ENCODE results near the gene KCNMA1. TPM values are rescaled to one million over a fixed set of nuclear protein-coding genes. Genes with fewer than 3 reads are reported as not detected.

The KCNMA1 gene
- total RNA-seq, 1 donor from 2014 or later = 94.3 TPM

- TF ChIP-seq POLR2A (IDR thresholded peaks at IDR 0.05) = no peak
- DNase-seq (ENCODE audit: extremely low spot score in 2 of 2) = no peak
- Histone ChIP-seq H3K4me1 (no peaks in the 10 kb centered on the region), H3K27me3 (no peaks in the 10 kb centered on the region), H3K27ac (no peak overlapping the region), H3K9me3 (no peaks in the 10 kb centered on the region), H3K36me3 (no peaks in the 10 kb centered on the region), H3K4me3 (no peak overlapping the region)
- intact Hi-C loops (cut with DNase I) = no loop called here
Observed at GRCh38 chr10:77186936-77187335, 450.7 kb downstream of the KCNMA1 start.

GRCh38 chr10:77185696-77186095 lies 451.9 kb downstream of the KCNMA1 start:
- Histone ChIP-seq H3K27ac (no peak overlapping the region), H3K4me3 (no peak overlapping the region), H3K27me3 (no peaks in the 10 kb centered on the region), H3K36me3 (no peaks in the 10 kb centered on the region), H3K9me3 (no peaks in the 10 kb centered on the region), H3K4me1 (no peaks in the 10 kb centered on the region)
- TF ChIP-seq CTCF (IDR thresholded peaks at IDR 0.05) (no peak), POLR2AphosphoS5 (IDR thresholded peaks at IDR 0.05; ENCODE audit: insufficient read depth in 1 of 2, low read depth in 1 of 2) (no peak), POLR2A (IDR thresholded peaks at IDR 0.05) (no peak)
- no peak for DNase-seq (ENCODE audit: extremely low spot score in 2 of 2)
- intact Hi-C loops (cut with DNase I) = no loop called here

GRCh38 chr10:77182803-77183202 lies 454.8 kb downstream of the KCNMA1 start:
- DNase-seq (ENCODE audit: extremely low spot score in 2 of 2) = no peak
- Histone ChIP-seq H3K9me3 (no peaks in the 10 kb centered on the region), H3K36me3 (no peaks in the 10 kb centered on the region), H3K27ac (no peak overlapping the region), H3K4me3 (no peak overlapping the region), H3K4me1 (peaks cover 8% of the 10 kb centered on the region), H3K27me3 (no peaks in the 10 kb centered on the region)
- TF ChIP-seq POLR2AphosphoS5 (IDR thresholded peaks at IDR 0.05; ENCODE audit: insufficient read depth in 1 of 2, low read depth in 1 of 2) = no peak
- TF ChIP-seq CTCF (IDR thresholded peaks at IDR 0.05) = no peak
- TF ChIP-seq POLR2A (IDR thresholded peaks at IDR 0.05) = no peak
- intact Hi-C loops (cut with DNase I) = no loop called here

GRCh38 chr10:77180794-77181193 lies 456.8 kb downstream of the KCNMA1 start:
- no peak for DNase-seq (ENCODE audit: extremely low spot score in 2 of 2)
- H3K27me3 ChIP-seq = no peaks in the 10 kb centered on the region
- H3K4me1 ChIP-seq = peaks cover 8% of the 10 kb centered on the region
- no peaks in the 10 kb centered on the region for H3K36me3 ChIP-seq
- no peak overlapping the region for H3K4me3 ChIP-seq
- TF ChIP-seq CTCF (IDR thresholded peaks at IDR 0.05) (no peak), POLR2A (IDR thresholded peaks at IDR 0.05) (no peak), POLR2AphosphoS5 (IDR thresholded peaks at IDR 0.05; ENCODE audit: insufficient read depth in 1 of 2, low read depth in 1 of 2) (no peak)
- H3K27ac ChIP-seq = no peak overlapping the region
- H3K9me3 ChIP-seq = no peaks in the 10 kb centered on the region
- intact Hi-C loops (cut with DNase I) = no loop called here

- no peak overlapping the region for H3K27ac ChIP-seq
- peaks cover 8% of the 10 kb centered on the region for H3K4me1 ChIP-seq
- no peaks in the 10 kb centered on the region for H3K27me3 ChIP-seq
- intact Hi-C loops (cut with DNase I) = no loop called here
- TF ChIP-seq POLR2A (IDR thresholded peaks at IDR 0.05) = no peak
- TF ChIP-seq POLR2AphosphoS5 (IDR thresholded peaks at IDR 0.05; ENCODE audit: insufficient read depth in 1 of 2, low read depth in 1 of 2) = no peak
- TF ChIP-seq CTCF (IDR thresholded peaks at IDR 0.05) = no peak
- no peaks in the 10 kb centered on the region for H3K36me3 ChIP-seq
- H3K4me3 ChIP-seq = no peak overlapping the region
- H3K9me3 ChIP-seq = no peaks in the 10 kb centered on the region
- no peak for DNase-seq (ENCODE audit: extremely low spot score in 2 of 2)
Observed at GRCh38 chr10:77180104-77180503, 457.5 kb downstream of the KCNMA1 start.

Data from vagina (tissue), 2 donors.